A172 (cell line): ENCODE measurements around the gene FAM219B. TPM values are rescaled to one million over a fixed set of nuclear protein-coding genes. Genes with fewer than 3 reads are reported as not detected.

Experiments used
- DNase-seq: peaks from one replicate; pipeline ENCODE4 v3.0.0-alpha.2; 2015; ENCODE audit warnings: low spot score
- total RNA-seq: library from RNA; depleted of rRNA; stranded (reverse); fragments of >200 nt; shearing (Covaris generic); gene quantifications from 2 replicates; pipeline ENCODE4 v1.2.3, GENCODE V29; 2014

Gene FAM219B
- total RNA-seq, 1 experiment from 2014 or later: 26.6 TPM

DNA sequence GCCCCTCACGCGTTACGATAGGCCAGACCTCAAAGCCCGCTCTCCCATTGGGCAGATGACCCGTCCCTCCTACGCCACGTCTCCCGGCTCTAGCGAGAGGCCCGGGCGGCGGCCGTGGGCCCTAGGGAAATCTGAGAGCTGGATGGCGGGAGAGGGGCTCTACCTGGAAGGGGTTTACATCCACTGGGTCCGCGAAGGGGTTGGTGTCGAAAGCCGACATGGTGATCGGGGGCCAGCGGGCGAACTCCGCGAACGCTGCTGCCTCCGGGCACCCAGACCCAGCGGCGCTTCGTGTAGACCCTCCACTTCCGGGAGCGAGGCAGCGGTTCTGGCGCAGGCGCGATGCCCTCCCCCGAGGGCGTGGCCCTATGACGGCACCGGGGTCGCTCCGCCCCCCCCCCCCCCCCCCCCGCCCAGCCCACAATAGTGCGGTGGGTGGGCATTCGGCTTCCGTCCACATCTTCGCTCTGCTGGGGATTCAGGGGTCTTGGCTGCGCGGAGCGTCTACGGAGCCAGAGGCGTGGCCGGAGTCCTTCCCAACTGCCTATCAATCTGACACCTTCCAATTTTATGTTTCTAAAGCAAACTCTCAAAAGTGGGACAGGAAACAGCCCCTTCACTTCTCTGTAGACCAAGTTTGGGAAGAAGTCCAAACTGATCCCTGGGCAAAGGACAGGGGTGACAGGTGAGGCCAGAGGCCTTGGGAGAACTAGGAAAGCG is 33.5 kb downstream of the FAM219B start, which contains the start of gene SCAMP2:
TSS of gene SCAMP2 (minus strand) at position 330 of the 720 bp plus-strand sequence. CDS start at position 220, 110 bp downstream.
- DNase-seq: peak; percentile 87

- DNase-seq: no peak
Measured at GRCh38 chr15:74872702-74873035, 34.0 kb downstream of the FAM219B start.

DNA sequence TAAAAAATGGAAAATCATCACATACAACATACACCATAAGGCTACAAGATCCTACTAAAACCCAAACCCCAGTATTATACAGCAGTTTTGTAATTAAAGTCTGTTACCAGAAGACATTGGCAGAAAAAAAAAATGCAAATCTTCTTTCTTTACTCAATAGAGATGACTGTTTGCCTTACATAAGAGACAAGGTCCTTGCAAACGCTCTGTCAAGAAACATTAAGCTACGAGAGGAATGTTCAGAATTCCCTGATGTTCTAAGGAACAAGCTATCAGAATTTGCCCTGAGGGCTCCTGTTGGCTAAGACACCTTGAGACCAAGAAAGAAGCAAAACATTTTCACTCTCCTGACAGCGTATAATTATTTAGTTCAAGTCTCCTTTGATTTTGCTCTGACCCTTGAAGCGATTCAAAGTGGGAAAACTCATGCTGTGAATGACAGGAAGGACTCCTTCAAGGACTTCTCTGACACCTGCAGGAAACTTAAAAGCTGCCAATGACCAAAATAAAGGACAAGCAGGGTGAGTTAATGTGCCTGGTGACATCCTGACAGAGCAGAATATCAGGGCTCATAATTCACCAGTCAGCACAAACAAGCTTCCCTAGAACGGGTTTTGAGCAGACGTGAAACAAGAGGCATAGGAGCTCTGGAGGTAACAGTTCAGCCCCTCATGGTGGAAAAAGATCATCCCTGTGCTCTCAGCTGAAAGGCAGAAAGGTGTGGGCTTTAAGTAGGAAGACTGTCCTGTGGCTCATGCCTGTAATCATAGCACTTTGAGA is 36.0 kb downstream of the FAM219B start:
- no peak for DNase-seq

- DNase-seq: no peak
Measured at GRCh38 chr15:74869726-74870407, 36.8 kb downstream of the FAM219B start.

DNA sequence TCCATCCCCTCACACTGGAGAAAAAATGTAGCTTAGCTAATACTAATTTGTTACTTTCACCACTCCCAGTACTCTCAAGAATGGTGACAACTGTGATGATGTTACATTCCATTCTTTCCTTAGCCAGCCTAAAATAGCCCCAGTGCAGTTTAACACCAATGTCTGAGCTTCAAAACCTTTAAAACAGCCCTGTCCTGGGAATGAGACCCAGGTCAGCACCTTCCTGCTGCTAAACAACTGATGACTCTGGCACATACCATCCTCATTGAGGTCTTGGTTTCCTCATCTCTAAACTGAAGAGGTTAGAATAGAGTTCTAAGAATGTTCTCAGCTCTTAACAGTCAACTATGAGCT is 37.3 kb downstream of the FAM219B start:
- DNase-seq: no peak

DNA sequence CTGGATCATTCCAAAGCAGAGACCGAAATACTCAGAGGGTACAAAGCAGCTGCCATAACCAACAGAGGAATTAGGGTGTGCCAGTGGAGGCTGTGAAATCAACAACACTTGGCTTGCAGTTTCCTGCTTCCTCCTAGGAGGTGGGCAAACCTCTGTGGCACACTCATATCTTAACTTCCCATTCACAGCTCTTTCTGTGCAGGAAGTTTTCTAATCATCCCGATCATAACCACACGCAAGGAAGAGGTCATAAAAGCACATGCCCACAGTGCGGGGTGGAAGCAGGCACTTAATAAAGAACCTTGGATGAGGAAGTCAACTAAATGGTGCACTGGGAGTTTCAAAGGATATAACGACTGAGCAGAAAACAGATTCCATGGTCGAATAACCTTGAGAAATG is 38.6 kb downstream of the FAM219B start:
- no peak for DNase-seq

DNA sequence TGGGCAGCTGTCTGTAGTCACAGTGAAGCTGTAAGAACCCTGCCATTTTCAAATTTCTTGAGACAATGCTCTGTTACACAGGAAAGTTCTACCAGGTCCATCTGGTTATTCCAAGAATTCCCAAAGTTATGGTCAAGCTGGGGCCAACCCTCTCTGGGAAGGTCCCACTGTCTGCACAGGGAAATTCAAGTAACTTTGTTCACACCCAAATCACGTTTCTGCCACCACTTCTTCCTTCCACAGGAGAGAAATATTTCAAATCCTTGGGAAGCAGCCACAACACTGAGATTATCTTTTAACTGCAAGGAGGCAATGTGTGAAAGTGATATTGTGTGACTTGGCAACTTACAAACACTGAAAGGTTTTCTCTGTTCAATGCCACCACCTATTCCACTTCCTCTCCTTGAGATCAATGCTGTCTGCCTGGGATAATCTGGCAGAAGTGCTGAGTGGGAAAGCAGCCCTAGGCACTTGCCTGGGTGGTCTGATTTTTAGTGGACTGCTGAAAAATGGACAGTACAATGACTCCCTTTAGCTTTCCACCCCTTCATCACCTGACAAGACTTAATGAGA is 39.1 kb downstream of the FAM219B start:
- DNase-seq: no peak

GRCh38 chr15:74866090-74866489 is 40.6 kb downstream of the FAM219B start:
- peak; percentile 64 for DNase-seq

GRCh38 chr15:74865316-74865715 is 41.3 kb downstream of the FAM219B start:
- DNase-seq: no peak

- DNase-seq: no peak
Measured at GRCh38 chr15:74864296-74864695, 42.4 kb downstream of the FAM219B start.

- DNase-seq: peak; percentile 60
Measured at GRCh38 chr15:74863239-74864056, 43.2 kb downstream of the FAM219B start.

DNA sequence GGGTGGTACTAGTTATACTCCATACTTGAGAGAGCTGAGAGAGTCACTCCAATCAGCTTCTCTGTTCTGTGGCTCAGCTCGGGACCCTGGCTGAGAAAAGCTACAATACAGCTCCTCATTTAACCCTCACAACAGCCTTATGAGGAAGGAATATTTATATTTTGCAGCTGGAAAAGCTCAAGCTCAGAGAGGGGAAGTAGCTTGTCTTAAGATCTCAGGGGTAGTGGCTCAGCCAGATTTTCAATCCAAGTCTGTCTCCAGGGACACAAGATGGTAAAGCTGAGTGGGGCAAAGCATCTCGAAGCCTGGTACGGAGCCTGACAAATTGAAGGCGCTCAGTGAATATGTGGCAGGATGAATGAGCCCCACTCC is 48.3 kb downstream of the FAM219B start:
- DNase-seq: no peak

GRCh38 chr15:74857671-74858368 is 48.8 kb downstream of the FAM219B start:
- DNase-seq: no peak

GRCh38 chr15:74857082-74857655 is 49.5 kb downstream of the FAM219B start:
- DNase-seq: no peak

DNA sequence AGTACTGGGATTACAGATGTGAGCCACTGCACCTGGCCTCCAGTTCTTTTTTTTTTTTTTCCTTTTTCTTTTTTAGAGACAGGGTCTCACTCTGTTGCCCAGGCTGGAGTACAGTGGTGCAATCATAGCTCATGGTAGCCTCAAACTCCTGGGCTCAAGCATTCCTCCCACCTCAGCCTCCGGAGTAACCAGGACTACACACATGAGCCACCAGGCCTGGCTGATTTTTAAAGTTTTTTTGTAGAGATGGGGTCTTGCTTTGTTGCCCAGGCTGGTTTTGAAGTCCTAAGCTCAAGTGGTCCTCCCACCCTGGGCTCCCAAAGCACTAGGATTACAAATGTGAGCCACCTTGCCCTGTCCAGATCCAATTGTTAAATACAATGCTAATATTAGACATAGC is 50.1 kb downstream of the FAM219B start:
- no peak for DNase-seq

DNA sequence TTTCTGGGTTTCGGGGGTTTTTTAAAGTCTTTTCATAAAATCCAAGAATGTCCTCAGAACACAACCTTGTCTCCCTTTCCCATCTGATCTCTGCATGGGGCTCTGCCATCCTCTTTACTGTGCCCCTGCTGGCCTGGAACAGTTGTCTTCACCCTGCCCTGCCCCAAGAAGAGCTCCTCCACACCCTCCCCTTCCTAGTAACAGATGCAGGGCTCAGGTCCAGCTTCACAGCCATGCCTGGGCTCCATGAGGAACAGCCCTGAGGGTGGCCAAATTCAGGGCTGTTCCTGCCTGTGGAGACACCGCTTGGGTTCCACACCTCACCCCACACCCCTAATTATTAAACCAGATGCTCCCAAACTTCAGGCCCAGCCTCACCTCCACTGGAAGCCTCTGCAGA is 50.8 kb downstream of the FAM219B start:
- DNase-seq: no peak

DNA sequence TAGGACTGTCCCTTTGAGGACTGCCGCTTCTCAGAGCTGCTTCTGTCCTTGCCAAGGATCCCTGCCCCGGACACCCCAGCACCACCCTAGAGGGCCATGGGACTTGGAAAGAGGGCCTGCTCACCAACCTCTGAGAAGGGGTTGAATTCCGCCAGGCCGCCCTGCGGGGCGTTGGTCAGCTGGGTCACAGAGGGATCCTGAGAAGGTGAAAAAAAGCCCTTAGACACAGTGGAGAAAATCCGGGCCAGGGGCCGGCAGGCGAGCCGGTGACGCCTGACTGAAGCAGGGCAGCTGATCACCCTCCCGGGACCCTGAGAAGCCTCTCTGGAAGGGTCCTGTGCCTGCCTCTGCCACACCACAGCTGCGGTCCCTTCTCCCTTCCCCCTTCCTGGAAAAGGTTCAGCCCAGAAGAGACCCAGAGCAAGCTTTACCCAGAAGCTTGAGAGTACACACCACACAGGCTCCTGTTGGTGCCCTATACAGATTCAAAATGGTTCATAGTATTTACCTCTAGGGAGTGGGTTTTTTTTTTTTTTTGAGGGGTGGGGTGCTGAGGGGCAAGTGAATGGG is 52.1 kb downstream of the FAM219B start:
- no peak for DNase-seq

DNA sequence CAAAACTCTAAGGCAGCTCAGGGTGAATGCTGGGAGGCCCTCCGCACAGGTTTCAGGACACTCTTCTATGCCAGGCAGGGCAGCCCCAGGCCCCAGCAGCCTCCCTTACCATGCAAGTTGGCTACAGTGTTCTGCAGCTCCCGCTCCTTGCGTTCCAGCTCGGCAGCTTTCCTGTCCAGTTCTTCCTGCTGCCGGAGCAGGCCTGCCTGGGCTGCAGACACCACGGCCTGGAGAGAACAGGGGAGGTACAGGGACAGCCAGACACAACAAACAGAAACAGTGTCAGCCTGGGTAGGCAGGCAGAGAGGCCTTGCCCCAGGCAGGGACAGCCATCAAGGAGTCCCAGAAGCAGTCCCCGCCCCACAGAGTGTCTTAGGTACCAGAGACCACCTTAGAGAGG is 54.7 kb downstream of the FAM219B start:
- DNase-seq: no peak

DNA sequence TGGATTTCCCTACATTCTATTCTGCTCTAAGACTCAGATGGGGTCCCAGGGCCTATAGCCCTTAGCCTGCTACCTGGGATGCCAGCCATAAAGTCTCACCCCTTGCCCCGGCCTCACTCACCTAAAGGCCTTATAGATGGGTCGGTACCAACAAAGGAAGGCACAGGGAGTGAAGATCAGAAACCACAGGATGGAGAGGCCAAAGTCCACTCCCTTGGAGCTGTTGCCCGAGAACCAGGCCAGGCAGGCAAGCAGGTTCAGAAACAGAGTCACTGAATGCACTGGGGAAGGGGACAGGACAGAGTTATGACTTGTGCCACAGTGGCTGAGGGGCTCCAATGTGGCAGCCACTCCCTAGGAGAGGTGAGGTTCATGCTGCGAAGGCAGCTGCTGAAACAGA is 56.3 kb downstream of the FAM219B start:
- no peak for DNase-seq
